ENCODE measurements around the gene DCDC2C.

Gene DCDC2C

GRCh38 chr2:3774336-3774735 is 71.0 kb downstream of the DCDC2C start:
- H2AFZ ChIP-seq (ENCODE audit: low read length, unreplicated experiment), result no peak overlapping the region
- H3K36me3 ChIP-seq (ENCODE audit: insufficient read depth, low read length), result no peaks in the 10 kb centered on the region
- no peak overlapping the region for H3K4me3 ChIP-seq (ENCODE audit: low read depth, low read length)
- no peaks in the 10 kb centered on the region for H3K4me1 ChIP-seq (ENCODE audit: control insufficient read depth, insufficient read depth, low read length, unreplicated experiment)
- no peaks in the 10 kb centered on the region for H3K79me2 ChIP-seq (ENCODE audit: control insufficient read depth, insufficient read depth, low read length, unreplicated experiment)
- H3K27ac ChIP-seq (ENCODE audit: low read depth, low read length), result no peak overlapping the region
- H3K27me3 ChIP-seq (ENCODE audit: insufficient read depth, low read length), result peaks cover 5% of the 10 kb centered on the region; the same call in 1 of the 2 replicates

- H3K4me3 ChIP-seq (ENCODE audit: low read depth, low read length), result no peak overlapping the region
- no peaks in the 10 kb centered on the region for H3K4me1 ChIP-seq (ENCODE audit: control insufficient read depth, insufficient read depth, low read length, unreplicated experiment)
- no peak overlapping the region for H2AFZ ChIP-seq (ENCODE audit: low read length, unreplicated experiment)
- no peaks in the 10 kb centered on the region for H3K79me2 ChIP-seq (ENCODE audit: control insufficient read depth, insufficient read depth, low read length, unreplicated experiment)
- H3K36me3 ChIP-seq (ENCODE audit: insufficient read depth, low read length), result no peaks in the 10 kb centered on the region
- H3K27me3 ChIP-seq (ENCODE audit: insufficient read depth, low read length), result peaks cover 7% of the 10 kb centered on the region; the same call in 1 of the 2 replicates
- H3K27ac ChIP-seq (ENCODE audit: low read depth, low read length), result no peak overlapping the region
Observed at GRCh38 chr2:3776311-3776710, 72.9 kb downstream of the DCDC2C start.

GRCh38 chr2:3777966-3778365 is 74.6 kb downstream of the DCDC2C start:
- H2AFZ ChIP-seq (ENCODE audit: low read length, unreplicated experiment), result no peak overlapping the region
- no peaks in the 10 kb centered on the region for H3K79me2 ChIP-seq (ENCODE audit: control insufficient read depth, insufficient read depth, low read length, unreplicated experiment)
- no peaks in the 10 kb centered on the region for H3K4me1 ChIP-seq (ENCODE audit: control insufficient read depth, insufficient read depth, low read length, unreplicated experiment)
- H3K27ac ChIP-seq (ENCODE audit: low read depth, low read length), result no peak overlapping the region
- H3K36me3 ChIP-seq (ENCODE audit: insufficient read depth, low read length), result no peaks in the 10 kb centered on the region
- no peak overlapping the region for H3K4me3 ChIP-seq (ENCODE audit: low read depth, low read length)
- H3K27me3 ChIP-seq (ENCODE audit: insufficient read depth, low read length), result peaks cover 7% of the 10 kb centered on the region; the same call in 1 of the 2 replicates

DNA sequence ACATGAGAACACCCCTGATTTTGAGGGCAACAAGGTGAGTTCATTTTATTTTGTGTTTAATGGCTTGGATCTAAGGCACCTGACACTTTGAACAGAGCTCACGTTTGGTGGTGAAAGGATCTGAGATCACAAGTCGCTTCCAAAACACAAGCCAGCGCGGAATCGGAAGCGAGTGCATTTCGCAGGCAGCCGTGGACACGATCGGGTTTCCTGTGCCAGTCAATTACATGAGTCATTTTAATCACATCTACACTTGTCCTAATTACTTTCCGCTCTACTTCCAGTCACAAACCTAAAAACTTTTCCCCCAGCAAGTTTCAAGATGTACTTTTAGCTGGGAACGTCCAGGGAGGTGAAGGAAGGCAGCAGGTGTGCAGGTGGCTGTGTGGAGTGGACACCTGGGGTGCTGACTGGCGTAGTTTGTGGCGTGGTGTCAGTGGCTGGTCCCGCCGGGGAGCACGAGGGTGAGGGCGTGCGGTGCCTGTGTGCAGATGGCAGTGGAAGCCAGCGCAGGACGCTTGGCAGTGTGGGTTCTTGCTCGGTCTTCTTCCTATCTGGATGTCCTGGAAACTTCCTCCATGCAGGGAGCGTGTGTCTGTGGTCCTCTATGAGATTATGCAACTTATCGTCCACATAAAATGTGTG is 75.6 kb downstream of the DCDC2C start:
- Histone ChIP-seq H3K27me3 (ENCODE audit: insufficient read depth, low read length) (peaks cover 7% of the 10 kb centered on the region; the same call in 1 of the 2 replicates), H3K79me2 (ENCODE audit: control insufficient read depth, insufficient read depth, low read length, unreplicated experiment) (no peaks in the 10 kb centered on the region), H3K36me3 (ENCODE audit: insufficient read depth, low read length) (no peaks in the 10 kb centered on the region), H3K27ac (ENCODE audit: low read depth, low read length) (no peak overlapping the region), H2AFZ (ENCODE audit: low read length, unreplicated experiment) (no peak overlapping the region), H3K4me1 (ENCODE audit: control insufficient read depth, insufficient read depth, low read length, unreplicated experiment) (no peaks in the 10 kb centered on the region), H3K4me3 (ENCODE audit: low read depth, low read length) (no peak overlapping the region)

DNA sequence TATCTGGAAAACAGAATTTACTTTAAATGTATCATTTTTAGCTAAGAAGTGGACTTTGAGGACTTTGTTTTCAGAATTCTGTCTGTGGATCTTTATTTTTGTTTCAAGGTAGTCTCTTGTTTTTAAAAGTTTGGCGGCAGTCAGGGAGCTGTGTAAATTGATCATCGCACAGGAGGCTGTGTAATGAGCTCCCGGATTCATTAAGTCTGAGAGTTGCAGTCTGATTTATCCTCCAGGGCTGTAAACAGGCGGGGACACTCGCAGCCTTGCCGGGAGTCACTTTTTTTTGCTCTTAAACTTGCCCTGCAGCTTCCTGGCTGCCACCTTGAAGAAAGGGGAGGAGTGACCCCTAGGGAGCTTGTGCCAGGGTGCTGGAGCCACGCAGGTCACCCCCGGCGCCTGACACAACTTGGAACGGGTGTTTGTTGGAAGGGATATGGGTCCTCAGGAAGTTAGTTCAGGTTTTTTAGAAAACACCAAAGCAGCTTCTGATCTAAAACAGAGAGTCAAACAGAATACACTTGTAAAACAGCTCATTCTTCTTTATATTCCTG is 76.2 kb downstream of the DCDC2C start:
- no peaks in the 10 kb centered on the region for H3K79me2 ChIP-seq (ENCODE audit: control insufficient read depth, insufficient read depth, low read length, unreplicated experiment)
- H3K4me3 ChIP-seq (ENCODE audit: low read depth, low read length), result no peak overlapping the region
- no peak overlapping the region for H2AFZ ChIP-seq (ENCODE audit: low read length, unreplicated experiment)
- no peaks in the 10 kb centered on the region for H3K4me1 ChIP-seq (ENCODE audit: control insufficient read depth, insufficient read depth, low read length, unreplicated experiment)
- no peaks in the 10 kb centered on the region for H3K36me3 ChIP-seq (ENCODE audit: insufficient read depth, low read length)
- peaks cover 7% of the 10 kb centered on the region; the same call in 1 of the 2 replicates for H3K27me3 ChIP-seq (ENCODE audit: insufficient read depth, low read length)
- no peak overlapping the region for H3K27ac ChIP-seq (ENCODE audit: low read depth, low read length)

- H3K27ac ChIP-seq (ENCODE audit: low read depth, low read length), result no peak overlapping the region
- H2AFZ ChIP-seq (ENCODE audit: low read length, unreplicated experiment), result no peak overlapping the region
- H3K79me2 ChIP-seq (ENCODE audit: control insufficient read depth, insufficient read depth, low read length, unreplicated experiment), result no peaks in the 10 kb centered on the region
- H3K4me1 ChIP-seq (ENCODE audit: control insufficient read depth, insufficient read depth, low read length, unreplicated experiment), result no peaks in the 10 kb centered on the region
- no peak overlapping the region for H3K4me3 ChIP-seq (ENCODE audit: low read depth, low read length)
- peaks cover 7% of the 10 kb centered on the region; the same call in 1 of the 2 replicates for H3K27me3 ChIP-seq (ENCODE audit: insufficient read depth, low read length)
- no peaks in the 10 kb centered on the region for H3K36me3 ChIP-seq (ENCODE audit: insufficient read depth, low read length)
Observed at GRCh38 chr2:3780477-3781402, 77.4 kb downstream of the DCDC2C start.

GRCh38 chr2:3784731-3785130 is 81.4 kb downstream of the DCDC2C start:
- H2AFZ ChIP-seq (ENCODE audit: low read length, unreplicated experiment), result no peak overlapping the region
- H3K4me1 ChIP-seq (ENCODE audit: control insufficient read depth, insufficient read depth, low read length, unreplicated experiment), result no peaks in the 10 kb centered on the region
- no peaks in the 10 kb centered on the region for H3K36me3 ChIP-seq (ENCODE audit: insufficient read depth, low read length)
- no peaks in the 10 kb centered on the region for H3K27me3 ChIP-seq (ENCODE audit: insufficient read depth, low read length)
- no peak overlapping the region for H3K27ac ChIP-seq (ENCODE audit: low read depth, low read length)
- H3K4me3 ChIP-seq (ENCODE audit: low read depth, low read length), result no peak overlapping the region
- H3K79me2 ChIP-seq (ENCODE audit: control insufficient read depth, insufficient read depth, low read length, unreplicated experiment), result no peaks in the 10 kb centered on the region

GRCh38 chr2:3785220-3785889 is 82.0 kb downstream of the DCDC2C start:
- no peaks in the 10 kb centered on the region for H3K79me2 ChIP-seq (ENCODE audit: control insufficient read depth, insufficient read depth, low read length, unreplicated experiment)

GRCh38 chr2:3785890-3786273 is 82.5 kb downstream of the DCDC2C start:
- H3K27ac ChIP-seq (ENCODE audit: low read depth, low read length), result no peak overlapping the region
- no peaks in the 10 kb centered on the region for H3K27me3 ChIP-seq (ENCODE audit: insufficient read depth, low read length)
- H3K79me2 ChIP-seq (ENCODE audit: control insufficient read depth, insufficient read depth, low read length, unreplicated experiment), result no peaks in the 10 kb centered on the region
- no peak overlapping the region for H3K4me3 ChIP-seq (ENCODE audit: low read depth, low read length)
- H3K4me1 ChIP-seq (ENCODE audit: control insufficient read depth, insufficient read depth, low read length, unreplicated experiment), result no peaks in the 10 kb centered on the region
- no peak overlapping the region for H2AFZ ChIP-seq (ENCODE audit: low read length, unreplicated experiment)
- H3K36me3 ChIP-seq (ENCODE audit: insufficient read depth, low read length), result no peaks in the 10 kb centered on the region

More at GRCh38 chr2:3785220-3785889, 82.0 kb downstream of the DCDC2C start:
- Histone ChIP-seq H3K27ac (ENCODE audit: low read depth, low read length) (no peak overlapping the region), H3K36me3 (ENCODE audit: insufficient read depth, low read length) (no peaks in the 10 kb centered on the region), H3K4me1 (ENCODE audit: control insufficient read depth, insufficient read depth, low read length, unreplicated experiment) (no peaks in the 10 kb centered on the region), H3K4me3 (ENCODE audit: low read depth, low read length) (no peak overlapping the region), H2AFZ (ENCODE audit: low read length, unreplicated experiment) (no peak overlapping the region), H3K27me3 (ENCODE audit: insufficient read depth, low read length) (no peaks in the 10 kb centered on the region)

DNA sequence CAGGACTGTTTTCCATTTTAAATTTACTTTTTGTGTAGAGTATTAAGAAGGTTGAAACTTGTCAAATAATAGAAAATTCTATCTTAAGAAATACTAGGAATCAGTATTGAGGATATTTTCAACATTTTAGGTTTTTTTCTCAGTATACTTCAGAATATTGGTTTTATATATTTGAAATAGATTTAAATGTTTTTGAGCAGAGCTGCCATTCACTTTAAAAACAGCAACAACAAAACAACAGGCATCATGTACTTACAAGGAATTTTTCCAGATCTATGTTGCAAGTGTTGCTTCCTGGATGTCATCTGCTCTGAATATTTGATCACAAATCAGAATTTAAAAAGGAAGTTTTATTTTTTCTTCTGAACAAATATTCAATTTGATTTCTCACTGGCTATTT is 84.4 kb downstream of the DCDC2C start:
- Histone ChIP-seq H3K79me2 (ENCODE audit: control insufficient read depth, insufficient read depth, low read length, unreplicated experiment) (no peaks in the 10 kb centered on the region), H2AFZ (ENCODE audit: low read length, unreplicated experiment) (no peak overlapping the region), H3K36me3 (ENCODE audit: insufficient read depth, low read length) (no peaks in the 10 kb centered on the region), H3K4me3 (ENCODE audit: low read depth, low read length) (no peak overlapping the region), H3K4me1 (ENCODE audit: control insufficient read depth, insufficient read depth, low read length, unreplicated experiment) (no peaks in the 10 kb centered on the region), H3K27ac (ENCODE audit: low read depth, low read length) (no peak overlapping the region), H3K27me3 (ENCODE audit: insufficient read depth, low read length) (no peaks in the 10 kb centered on the region)

Measured in ACC112 (cell line).